NCI-H446 (cell line): ENCODE results near the gene LIPG.
"Not testable (repeated sequence)": the region's sequence is repeated elsewhere in the genome, so short reads cannot be mapped to it uniquely, and the experiment has no call there.

Experiments
- DNase-seq, 2 experiments: peaks; one replicate each; lab custom pipeline; 2025; lab: John Stamatoyannopoulos, UW

LIPG gene

GRCh38 chr18:49561289-49562193, at the start of gene LIPG:
LIPG (plus strand) TSS chr18:49562057; CDS start chr18:49562309, 252 bp downstream.
- DNase-seq = peak; percentile 10 to 61

DNA sequence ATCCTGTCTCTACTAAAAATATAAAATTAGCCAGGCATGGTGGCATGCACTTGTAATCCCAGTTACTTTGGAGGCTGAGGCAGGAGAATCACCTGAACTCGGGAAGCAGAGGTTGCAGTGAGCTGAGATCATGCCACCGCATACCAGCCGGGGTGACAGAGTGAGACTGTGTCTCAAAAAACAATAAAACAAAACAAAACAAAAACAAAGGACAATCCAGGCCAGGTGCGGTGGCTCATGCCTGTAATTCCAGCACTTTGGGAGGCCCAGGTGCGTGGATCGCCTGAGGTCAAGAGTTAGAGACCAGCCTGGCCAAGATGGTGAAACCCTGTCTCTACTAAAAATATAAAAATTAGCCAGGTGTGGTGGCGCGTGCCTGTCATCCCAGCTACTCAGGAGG, 49.0 kb upstream of the LIPG start:
- not testable (repeated sequence) for DNase-seq

DNA sequence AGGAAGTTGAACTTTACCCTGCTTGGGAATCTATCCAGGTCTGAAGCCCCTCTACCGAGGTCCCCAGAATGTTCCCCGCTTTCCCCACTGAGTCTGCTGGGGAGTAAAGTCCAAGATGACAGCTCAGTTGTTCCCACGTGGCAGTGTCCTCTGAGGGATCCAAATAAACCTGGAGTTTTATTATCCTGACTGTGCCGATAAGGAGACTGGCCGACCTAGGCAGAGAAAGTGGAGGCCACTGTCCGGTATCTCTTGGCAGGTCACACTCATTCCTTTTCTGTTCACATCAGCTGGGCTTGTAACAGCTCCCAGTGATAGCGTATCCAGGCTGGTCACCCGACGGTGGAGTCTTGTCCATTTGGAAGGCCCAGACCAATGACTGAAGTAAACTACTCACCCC, 47.3 kb upstream of the LIPG start:
- DNase-seq = no peak

GRCh38 chr18:49515003-49515402, 46.9 kb upstream of the LIPG start:
- not testable (repeated sequence) for DNase-seq

DNA sequence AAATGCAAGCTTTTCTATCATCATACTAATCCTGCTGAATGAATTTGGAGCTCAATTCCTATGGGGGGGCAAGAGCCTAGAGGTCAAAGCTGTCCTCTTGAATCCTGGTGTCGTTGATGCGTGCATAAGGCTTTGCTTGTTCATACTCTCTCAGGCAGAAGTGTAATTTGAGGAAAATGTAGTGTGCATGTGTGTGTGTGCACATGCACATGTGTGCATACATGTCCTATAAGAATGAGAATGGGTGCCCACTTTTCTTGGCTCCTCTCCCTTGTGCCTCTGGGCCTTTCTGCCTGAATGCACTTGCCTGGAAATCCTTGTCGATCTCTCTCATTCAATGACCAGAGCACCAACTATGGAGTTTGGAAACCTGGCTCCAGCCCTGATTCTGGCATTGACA, 46.3 kb upstream of the LIPG start:
- no peak for DNase-seq

GRCh38 chr18:49517483-49517882, 44.4 kb upstream of the LIPG start:
- DNase-seq = no peak

GRCh38 chr18:49519101-49519971, 42.5 kb upstream of the LIPG start:
- no peak for DNase-seq

- no peak for DNase-seq
These were observed 41.2 kb upstream of the LIPG start for GRCh38 chr18:49520661-49521145.

GRCh38 chr18:49521216-49521835, 40.5 kb upstream of the LIPG start:
- DNase-seq = no peak

DNA sequence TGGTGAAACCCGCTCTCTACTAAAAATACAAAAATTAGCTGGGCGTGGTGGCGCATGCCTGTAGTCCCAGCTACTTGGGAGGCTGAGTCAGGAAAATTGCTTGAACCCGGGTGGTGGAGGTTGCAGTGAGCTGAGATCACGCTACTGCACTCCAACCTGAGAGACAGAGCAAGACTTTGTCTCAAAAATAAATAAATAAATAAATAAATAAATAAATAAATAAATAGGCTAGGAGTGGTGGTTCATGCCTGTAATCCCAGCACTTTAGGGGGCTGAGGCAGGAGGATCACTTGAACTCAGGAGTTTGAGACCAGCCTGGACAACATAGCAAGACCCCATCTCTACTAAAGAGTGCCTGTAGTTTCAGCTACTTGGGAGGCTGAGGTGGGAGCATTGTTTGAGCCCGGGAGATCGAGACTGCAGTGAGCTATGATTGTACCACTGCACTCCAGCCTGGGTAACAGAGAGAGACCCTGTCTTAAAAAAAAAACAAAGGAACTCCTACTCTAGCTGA, 38.2 kb upstream of the LIPG start:
- DNase-seq = not testable (repeated sequence)

DNA sequence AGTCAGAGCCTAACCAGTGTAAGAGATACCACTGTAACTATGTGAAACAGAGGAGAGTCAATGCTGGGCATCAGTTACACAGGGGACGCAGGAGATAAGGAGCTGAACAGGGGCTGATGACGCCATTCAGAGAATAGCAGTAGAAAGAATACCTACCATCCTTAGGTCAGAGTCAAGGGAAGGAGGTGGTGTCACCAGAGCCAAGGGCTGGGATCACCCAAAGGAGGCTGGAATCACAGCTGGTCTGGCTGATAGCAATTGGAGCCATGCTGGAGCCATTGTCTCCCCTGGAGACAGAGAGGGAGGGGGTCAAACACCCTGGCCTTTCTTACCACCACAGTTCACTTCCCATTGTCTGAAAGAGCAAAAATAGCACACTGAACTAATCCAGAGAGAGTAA, 37.5 kb upstream of the LIPG start:
- no peak for DNase-seq

DNA sequence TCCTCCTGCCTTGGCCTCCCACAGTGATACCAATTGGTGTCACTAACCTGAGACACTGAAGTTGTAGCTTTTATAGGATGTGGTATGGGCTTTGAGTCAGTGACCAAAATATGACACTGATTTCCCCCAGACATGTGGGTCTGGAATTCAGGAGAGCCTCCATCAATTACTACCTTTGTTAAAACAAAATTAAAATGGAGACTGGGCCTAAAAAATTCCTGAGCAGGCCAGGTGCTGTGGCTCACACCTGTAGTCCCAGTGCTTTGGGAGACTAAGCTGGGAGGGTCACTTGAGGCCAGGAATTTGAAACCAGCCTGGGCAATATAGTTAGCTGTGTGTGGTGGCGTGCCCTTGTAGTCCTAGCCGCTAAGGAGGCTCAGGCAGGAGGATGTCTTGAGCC, 36.9 kb upstream of the LIPG start:
- no peak for DNase-seq

GRCh38 chr18:49525981-49526380, 35.9 kb upstream of the LIPG start:
- no peak for DNase-seq

DNA sequence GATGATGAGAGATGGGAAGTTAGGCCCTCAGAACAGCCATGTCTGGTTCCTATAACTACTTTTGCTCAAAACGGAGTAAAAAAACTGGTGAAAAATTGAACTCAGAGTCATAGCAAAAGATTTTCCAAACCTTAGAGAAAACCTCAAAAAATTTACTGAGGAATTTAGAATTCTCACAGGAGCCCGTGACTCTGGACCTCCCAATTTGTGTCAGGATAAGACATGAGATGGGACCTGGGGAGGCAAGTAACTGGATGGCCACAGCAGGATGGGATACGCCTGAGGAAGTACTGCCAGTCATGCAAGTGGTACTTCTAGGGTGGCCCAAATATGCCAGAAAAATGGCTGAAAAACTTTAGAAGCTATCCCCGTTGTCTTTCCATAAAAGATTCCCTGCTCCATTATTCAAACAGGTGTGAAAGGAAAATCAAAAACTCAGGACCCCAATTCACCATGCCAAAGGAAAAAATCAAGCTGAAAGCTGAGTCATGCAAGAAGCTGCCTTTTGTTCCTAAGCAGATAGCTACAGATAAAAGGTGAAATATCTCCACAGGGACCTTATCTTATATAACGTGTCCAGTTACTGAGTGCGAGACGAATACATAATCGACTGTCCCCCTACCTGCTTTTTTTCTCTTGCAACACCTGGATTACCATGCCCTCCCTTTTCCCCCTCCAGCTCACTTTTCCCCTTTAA, 34.1 kb upstream of the LIPG start:
- no peak for DNase-seq

- no peak for DNase-seq
These were observed 32.3 kb upstream of the LIPG start for GRCh38 chr18:49529596-49529995.

DNA sequence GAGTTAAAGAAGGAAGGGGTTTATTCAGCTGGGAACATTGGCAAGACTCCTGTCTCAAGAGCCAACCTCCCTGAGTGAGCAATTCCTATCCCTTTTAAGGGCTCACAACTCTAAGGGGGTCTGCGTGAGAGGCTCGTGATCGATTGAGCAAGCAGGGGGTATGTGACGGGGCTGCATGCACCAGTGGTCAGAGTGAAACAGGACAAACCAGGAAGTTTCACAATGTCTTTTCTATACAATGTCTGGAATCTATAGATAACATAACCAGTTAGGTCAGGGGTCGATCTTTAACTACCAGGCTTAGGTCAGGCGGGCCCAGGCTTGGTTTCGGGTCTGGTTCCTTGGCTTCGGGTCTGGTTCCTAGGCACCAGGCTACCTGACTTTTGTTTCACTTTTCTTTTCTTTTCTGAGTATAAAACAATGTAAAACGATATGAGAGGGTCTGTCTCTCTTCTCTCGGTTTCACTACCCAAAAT, 30.1 kb upstream of the LIPG start:
- no peak for DNase-seq

GRCh38 chr18:49534846-49535601, 26.8 kb upstream of the LIPG start:
- no peak for DNase-seq

DNA sequence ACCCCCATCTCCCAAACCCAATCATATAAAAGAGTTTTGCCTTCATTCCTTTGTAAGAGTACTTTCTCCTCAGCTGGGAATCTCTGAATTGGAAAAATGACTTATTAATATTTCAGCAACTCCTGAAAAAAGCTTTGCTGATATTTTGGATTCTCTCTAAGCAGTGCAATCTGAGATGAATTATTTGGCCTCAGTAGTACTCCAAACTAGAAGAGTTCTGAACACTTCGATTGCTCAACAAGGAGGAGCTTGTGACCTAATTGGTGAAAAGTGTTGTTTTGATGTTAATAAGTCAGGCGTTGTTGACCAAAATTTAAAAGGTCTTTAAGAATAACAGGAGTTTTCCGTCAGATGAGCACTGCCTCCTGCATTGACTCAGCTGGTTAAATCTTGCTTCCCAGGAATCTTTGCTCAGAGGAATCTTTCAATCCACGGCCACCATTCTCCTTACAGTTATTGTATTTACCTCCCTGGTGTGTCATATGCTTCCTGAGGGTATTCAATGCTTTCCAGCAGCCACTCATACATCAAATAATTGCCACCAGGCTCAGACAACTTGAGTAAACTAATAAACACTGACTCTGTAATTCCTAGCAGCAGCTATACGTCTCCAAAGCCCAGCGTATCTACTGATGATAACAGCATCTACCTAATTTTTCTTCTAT, 24.5 kb upstream of the LIPG start:
- no peak for DNase-seq

DNA sequence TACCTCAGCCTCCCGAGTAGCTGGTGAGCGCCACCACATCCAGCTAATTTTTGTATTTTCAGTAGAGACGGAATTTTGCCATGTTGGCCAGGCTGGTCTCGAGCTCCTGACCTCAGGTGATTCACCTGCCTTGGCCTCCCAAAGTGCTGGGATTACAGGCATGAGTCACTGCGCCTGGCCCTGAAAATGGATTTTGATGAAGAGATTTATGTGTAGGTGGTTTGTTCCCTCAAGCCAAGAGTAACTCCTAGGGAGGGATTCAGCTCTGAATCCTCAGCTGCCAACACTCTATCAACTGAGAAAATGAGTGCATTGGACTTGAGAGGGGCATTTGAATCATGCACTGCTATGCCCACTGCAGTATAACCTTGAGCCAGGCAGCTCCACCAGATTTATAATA, 17.5 kb upstream of the LIPG start:
- no peak for DNase-seq

GRCh38 chr18:49546278-49546677, 15.6 kb upstream of the LIPG start:
- DNase-seq = no peak
